Right atrium auricular region (tissue), 2 donors: ENCODE measurements around the gene KRT84. TPM values are rescaled to one million over a fixed set of nuclear protein-coding genes. Genes with fewer than 3 reads are reported as not detected.

Experiments
- DNase-seq: peaks from one replicate; pipeline ENCODE4 v3.0.0-alpha.2; 2019; ENCODE audit warnings: low spot score
- H3K27ac ChIP-seq, 2 donors: fragments of 200-600 bp; sonication (generic); 1 replicate in 1 of 2; 2 replicates in 1 of 2; pipeline ENCODE4 v1.5.1; 2016 to 2019
- H3K27me3 ChIP-seq, 2 donors: fragments of 200-600 bp; sonication (generic); one replicate each; pipeline versions ENCODE4 v1.5.1 to v1.6.0; 2017 to 2019
- H3K36me3 ChIP-seq: fragments of 200-600 bp; sonication (generic); one replicate; pipeline ENCODE4 v1.5.1; 2016
- H3K4me1 ChIP-seq, 2 donors: fragments of 200-600 bp; sonication (generic); one replicate each; pipeline versions ENCODE4 v1.5.1 to v1.6.0; 2017 to 2019
- H3K4me3 ChIP-seq, 2 donors: fragments of 200-600 bp; sonication (generic); 1 replicate in 1 of 2; 2 replicates in 1 of 2; pipeline ENCODE4 v1.5.1; 2017 to 2019; ENCODE audit warnings: mild to moderate bottlenecking in 1 of 2, moderate library complexity in 1 of 2
- H3K9me3 ChIP-seq, 2 donors: fragments of 200-600 bp; sonication (generic); one replicate each; pipeline ENCODE4 v1.5.1; 2019
- total RNA-seq, 2 donors: library from RNA; depleted of rRNA; stranded (reverse); fragments of >200 nt; gene quantifications; one replicate each; pipeline ENCODE4 v1.1.0, GENCODE V29; 2016
- TF ChIP-seq, protein P1 (sequence below), 2 donors: fragments of 200-600 bp; sonication (generic); IDR thresholded peaks; one replicate each; pipeline ENCODE4 v1.5.1; 2019; ENCODE audit warnings: antibody characterized with exemption in 2 of 2

Gene KRT84
- total RNA-seq, 2 donors from 2014 or later = 0.28 TPM; not detected in 1

GRCh38 chr12:52419656-52420055 lies 34.2 kb upstream of the KRT84 start:
- H3K4me1 ChIP-seq = peaks cover 0 to 8% of the 10 kb centered on the region in 2 donors
- no peak overlapping the region for H3K27ac ChIP-seq
- no peaks in the 10 kb centered on the region for H3K9me3 ChIP-seq
- TF ChIP-seq, protein P1, sequence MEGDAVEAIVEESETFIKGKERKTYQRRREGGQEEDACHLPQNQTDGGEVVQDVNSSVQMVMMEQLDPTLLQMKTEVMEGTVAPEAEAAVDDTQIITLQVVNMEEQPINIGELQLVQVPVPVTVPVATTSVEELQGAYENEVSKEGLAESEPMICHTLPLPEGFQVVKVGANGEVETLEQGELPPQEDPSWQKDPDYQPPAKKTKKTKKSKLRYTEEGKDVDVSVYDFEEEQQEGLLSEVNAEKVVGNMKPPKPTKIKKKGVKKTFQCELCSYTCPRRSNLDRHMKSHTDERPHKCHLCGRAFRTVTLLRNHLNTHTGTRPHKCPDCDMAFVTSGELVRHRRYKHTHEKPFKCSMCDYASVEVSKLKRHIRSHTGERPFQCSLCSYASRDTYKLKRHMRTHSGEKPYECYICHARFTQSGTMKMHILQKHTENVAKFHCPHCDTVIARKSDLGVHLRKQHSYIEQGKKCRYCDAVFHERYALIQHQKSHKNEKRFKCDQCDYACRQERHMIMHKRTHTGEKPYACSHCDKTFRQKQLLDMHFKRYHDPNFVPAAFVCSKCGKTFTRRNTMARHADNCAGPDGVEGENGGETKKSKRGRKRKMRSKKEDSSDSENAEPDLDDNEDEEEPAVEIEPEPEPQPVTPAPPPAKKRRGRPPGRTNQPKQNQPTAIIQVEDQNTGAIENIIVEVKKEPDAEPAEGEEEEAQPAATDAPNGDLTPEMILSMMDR (IDR thresholded peaks at IDR 0.05) = no peak
- DNase-seq = no peak
- H3K4me3 ChIP-seq = no peak overlapping the region
- H3K27me3 ChIP-seq = no peaks in the 10 kb centered on the region
- H3K36me3 ChIP-seq = no peaks in the 10 kb centered on the region

- no peaks in the 10 kb centered on the region for H3K27me3 ChIP-seq
- no peaks in the 10 kb centered on the region for H3K36me3 ChIP-seq
- no peak overlapping the region for H3K27ac ChIP-seq
- no peak overlapping the region for H3K4me3 ChIP-seq
- no peak for DNase-seq
- H3K4me1 ChIP-seq = peaks cover 0 to 8% of the 10 kb centered on the region in 2 donors
- H3K9me3 ChIP-seq = no peaks in the 10 kb centered on the region
- TF ChIP-seq, protein P1 (IDR thresholded peaks at IDR 0.05) = no peak
These were observed 33.2 kb upstream of the KRT84 start for GRCh38 chr12:52418576-52419110.

- H3K9me3 ChIP-seq = no peaks in the 10 kb centered on the region
- no peak overlapping the region for H3K4me3 ChIP-seq
- no peaks in the 10 kb centered on the region for H3K36me3 ChIP-seq
- peak overlapping the region in 1 of 2 donors; percentile 80 for H3K27ac ChIP-seq
- H3K4me1 ChIP-seq = peaks cover 0 to 8% of the 10 kb centered on the region in 2 donors
- TF ChIP-seq, protein P1 (IDR thresholded peaks at IDR 0.05) = no peak
- no peaks in the 10 kb centered on the region for H3K27me3 ChIP-seq
- no peak for DNase-seq
These were observed 32.3 kb upstream of the KRT84 start for GRCh38 chr12:52417740-52418139.

DNA sequence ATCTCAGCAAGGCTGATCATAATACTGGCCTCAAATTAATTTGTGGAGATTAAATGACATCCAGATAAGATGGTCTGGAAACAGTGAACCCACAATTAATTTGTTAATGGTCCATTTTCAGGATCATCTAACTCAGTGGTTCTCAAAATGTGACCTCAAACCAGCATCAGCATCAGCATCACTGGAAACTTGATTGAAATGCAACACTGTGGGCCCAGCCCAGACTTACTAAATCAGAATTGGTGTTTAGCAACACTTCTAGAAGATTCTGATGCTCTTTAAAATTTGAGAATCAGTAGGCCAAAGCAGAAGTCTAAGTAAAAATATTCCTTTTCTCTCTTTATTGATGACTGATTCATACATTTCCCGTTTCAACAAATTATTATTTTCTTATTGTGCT lies 31.3 kb upstream of the KRT84 start:
- H3K9me3 ChIP-seq = no peaks in the 10 kb centered on the region

GRCh38 chr12:52415870-52416750 lies 30.7 kb upstream of the KRT84 start:
- Histone ChIP-seq H3K9me3 (no peaks in the 10 kb centered on the region), H3K4me1 (peaks cover 0 to 8% of the 10 kb centered on the region in 2 donors), H3K27ac (peak overlapping the region in 1 of 2 donors; percentile 80), H3K36me3 (no peaks in the 10 kb centered on the region), H3K4me3 (no peak overlapping the region), H3K27me3 (no peaks in the 10 kb centered on the region)
- DNase-seq = peak; percentile 86
- TF ChIP-seq, protein P1 (IDR thresholded peaks at IDR 0.05) = no peak

More for the DNA sequence above, 31.3 kb upstream of the KRT84 start:
- Histone ChIP-seq H3K36me3 (no peaks in the 10 kb centered on the region), H3K27ac (peak overlapping the region; percentile 58 to 80), H3K4me3 (no peak overlapping the region), H3K4me1 (peaks cover 0 to 8% of the 10 kb centered on the region in 2 donors), H3K27me3 (no peaks in the 10 kb centered on the region)
- TF ChIP-seq, protein P1 (IDR thresholded peaks at IDR 0.05) = no peak
- DNase-seq = peak; percentile 67
